ENCODE measurements around the gene CD81.

The CD81 gene

DNA sequence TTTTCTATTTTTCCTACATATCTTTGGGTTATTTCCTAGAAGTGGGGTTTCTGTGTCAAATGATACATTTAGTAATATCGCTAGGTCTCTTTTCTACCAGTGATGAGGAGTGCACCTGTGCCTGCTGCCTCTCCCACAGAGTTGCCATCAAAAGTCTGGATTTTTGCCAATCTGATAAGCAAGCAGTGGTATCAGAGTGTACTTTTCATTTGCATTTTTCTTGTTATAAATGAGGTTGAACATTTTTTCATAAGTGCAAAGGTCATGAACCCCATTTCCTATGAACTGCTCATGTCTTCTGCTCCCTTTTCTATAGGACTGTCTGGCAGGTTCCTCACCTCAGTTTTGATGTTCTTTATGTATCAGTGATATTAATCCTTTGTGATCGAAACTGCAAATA lies 65.5 kb downstream of the CD81 start:
- DNase-seq, result no peak

- no peak for DNase-seq
Observed at GRCh38 chr11:2443406-2443805, 66.3 kb downstream of the CD81 start.

DNA sequence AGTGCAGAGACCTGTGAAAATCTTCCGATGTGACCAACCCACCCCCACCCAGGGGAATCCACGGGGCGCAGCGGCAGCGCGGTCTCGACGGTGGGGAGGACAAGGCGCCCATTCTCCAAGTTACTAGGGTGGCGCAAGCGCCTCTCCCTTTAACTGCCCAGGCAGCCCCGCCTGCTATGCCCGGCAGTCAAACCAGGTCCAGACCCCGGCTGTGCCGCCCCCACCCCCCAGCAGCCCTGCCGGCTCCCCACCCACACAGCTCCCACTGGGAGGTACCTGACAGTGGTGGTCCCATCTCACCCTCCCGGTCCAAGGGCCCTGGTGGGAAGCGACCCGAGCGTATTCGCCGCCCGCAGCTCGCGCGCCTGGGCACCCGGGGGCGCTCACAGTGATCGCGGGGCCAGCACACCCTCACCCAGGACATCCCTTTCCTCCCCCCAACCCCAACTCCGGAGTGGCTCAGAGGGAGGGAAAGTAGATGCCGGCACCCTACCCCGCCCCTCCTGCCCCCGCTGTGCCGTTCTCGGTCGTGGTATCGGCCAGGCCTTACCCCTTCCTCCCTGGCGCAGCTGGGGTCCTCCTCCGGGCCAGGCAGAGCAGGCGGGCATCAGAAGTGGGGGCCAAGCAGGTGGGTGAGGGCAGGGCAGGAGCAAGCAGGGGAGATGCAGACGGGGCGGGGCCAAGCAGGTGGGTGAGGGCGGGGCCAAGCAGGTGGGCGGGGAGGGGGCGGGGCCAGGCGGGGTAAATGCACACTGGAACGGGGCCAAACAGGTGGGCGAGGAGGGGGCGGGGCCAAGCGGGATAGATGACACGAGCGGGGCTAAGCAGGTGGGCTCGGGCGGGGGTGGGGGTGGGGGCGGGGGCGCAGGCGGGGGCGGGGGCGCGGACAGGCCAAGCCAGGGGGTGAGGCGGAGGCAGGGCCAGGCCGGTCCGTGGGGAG lies 67.0 kb downstream of the CD81 start, which contains the start of gene TRPM5:
Gene TRPM5, minus strand, starts transcription at position 634 of the 940 bp plus-strand sequence. CDS start 21,478 bp downstream, outside the sequence.
- peak in 1 of 3 donors; percentile 41 for DNase-seq

DNA sequence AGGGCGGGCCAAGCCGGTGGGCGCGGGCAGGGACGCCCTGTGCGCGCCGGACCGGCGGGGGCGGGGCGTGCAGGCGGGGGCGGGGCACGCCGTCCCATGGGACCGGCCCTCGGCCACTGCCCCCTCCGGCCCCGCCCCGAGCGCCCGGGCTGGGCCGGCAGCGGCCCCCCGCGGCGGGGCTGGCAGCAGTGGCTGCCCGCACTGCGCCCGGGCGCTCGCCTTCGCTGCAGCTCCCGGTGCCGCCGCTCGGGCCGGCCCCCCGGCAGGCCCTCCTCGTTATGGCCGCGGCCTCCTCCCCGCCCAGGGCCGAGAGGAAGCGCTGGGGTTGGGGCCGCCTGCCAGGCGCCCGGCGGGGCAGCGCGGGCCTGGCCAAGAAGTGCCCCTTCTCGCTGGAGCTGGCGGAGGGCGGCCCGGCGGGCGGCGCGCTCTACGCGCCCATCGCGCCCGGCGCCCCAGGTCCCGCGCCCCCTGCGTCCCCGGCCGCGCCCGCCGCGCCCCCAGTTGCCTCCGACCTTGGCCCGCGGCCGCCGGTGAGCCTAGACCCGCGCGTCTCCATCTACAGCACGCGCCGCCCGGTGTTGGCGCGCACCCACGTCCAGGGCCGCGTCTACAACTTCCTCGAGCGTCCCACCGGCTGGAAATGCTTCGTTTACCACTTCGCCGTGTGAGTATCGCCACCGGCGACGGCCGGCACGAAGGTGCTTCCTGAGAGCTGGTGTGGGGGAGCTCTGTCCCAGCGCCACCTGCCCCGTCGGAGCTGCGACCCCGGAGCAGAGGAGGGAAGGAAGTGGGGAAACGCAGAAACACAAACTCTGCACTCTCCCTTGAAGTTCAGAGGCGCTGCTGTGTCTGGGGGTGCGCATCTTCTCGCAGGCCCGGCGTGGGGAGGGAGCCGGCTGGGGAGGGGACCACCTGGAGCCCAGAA lies 68.0 kb downstream of the CD81 start, which contains the start of gene KCNQ1:
Gene KCNQ1, plus strand, starts transcription at position 188 of the 925 bp plus-strand sequence. Its CDS starts 91 bp downstream, at position 279.
- peak; percentile 81 to 95 (median 88) for DNase-seq

DNA sequence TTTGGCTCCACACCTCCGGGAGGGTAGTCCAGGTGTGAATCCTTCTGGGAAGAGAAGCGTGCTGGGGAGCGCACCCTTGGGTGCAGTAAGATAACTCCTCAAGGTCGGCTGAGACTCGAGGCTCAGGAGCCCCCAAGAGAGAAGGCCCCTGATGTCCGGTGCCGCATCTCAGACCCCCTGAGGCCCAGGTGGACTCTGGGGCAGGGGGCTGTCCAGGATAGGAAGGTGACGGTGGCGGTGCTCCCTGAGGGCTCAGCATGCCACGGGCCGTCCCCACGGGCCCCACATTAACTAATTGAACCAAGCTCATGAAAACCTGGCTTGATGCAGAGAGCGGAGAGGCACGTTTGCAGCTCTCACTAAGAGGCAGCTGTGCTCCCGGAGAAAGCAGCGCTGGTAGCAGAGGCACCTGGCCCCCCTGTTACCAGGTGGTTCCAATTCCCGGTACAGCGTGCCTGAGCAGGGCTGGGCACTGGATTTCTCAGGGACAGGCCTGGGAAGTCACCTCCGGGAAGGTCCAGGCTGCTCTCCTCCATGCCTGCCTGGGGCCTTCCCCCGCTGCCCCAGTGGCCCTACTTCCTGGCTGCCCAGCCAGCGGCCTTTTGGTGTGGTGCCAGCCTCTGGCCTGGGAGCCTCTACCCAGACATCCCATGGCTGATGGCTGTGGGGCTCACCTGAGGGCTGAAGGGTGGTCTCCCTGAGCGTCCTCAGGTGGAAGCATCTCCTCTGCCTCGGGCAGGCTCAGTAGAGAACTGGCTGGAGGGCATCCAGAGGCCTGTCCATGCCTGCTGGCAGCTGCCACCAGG lies 68.8 kb downstream of the CD81 start:
- DNase-seq, result peak in 1 of 3 donors; percentile 26

GRCh38 chr11:2446590-2447252 lies 69.6 kb downstream of the CD81 start:
- DNase-seq, result peak; percentile 49 to 67 (median 53)

Measured in suppressor macrophage treated with lipopolysaccharide for 1 hour (primary cell).